HCT116 (cell line): ENCODE data around the gene ITGAD. TPM values are rescaled to one million over a fixed set of nuclear protein-coding genes. Genes with fewer than 3 reads are reported as not detected.

ENCODE experiments used
- ATAC-seq: fragments of 200-7000 bp; cut with Tn5 transposase; 2 replicates; pipeline ENCODE4 v1.9.1; 2020; ENCODE audit warnings: mild to moderate bottlenecking, moderate library complexity
- BruUV-seq: library from RNA; stranded (reverse); fragments of 400-500 nt; replicated peaks from 2 replicates; lab custom pipeline; 2021; lab: Mats Ljungman, UMichigan
- CTCF ChIA-PET: fragments of 300-600 bp; sonication (Branson Sonifier 250); formaldehyde crosslinking; loops from one replicate; lab custom pipeline; 2021; ENCODE audit warnings: antibody characterized with exemption; lab: Charles Lee
- POLR2A ChIA-PET: fragments of 300-600, 350-600 bp; sonication (Branson Sonifier 250); formaldehyde crosslinking; loops from one replicate; lab custom pipeline; 2021; ENCODE audit warnings: antibody characterized with exemption; lab: Charles Lee
- RAD21 ChIA-PET, 2 experiments: fragments of 300-600 bp; sonication (Branson Sonifier 250); formaldehyde crosslinking; loops; one replicate each; lab custom pipeline; 2023; ENCODE audit warnings: low total read pairs in 2 of 2; ENCODE audit not compliant: uncharacterized antibody in 2 of 2, unreplicated experiment in 2 of 2, low non-redundant PET in 1 of 2; lab: Charles Lee
- DNase-seq: peaks from one replicate; pipeline ENCODE4 v3.0.0-alpha.2; 2010; ENCODE audit warnings: low read depth, low spot score
- H2AFZ ChIP-seq: fragments of 200-600 bp; shearing (Covaris generic), sonication (generic); 2 replicates; pipeline ENCODE4 v1.6.1; 2017; ENCODE audit warnings: low read depth, mixed run types, mixed read lengths, antibody characterized with exemption, low read length; ENCODE audit not compliant: poor library complexity, severe bottlenecking
- H3K27ac ChIP-seq: 2 replicates; pipeline ENCODE4 v1.5.1; 2012; ENCODE audit warnings: low read depth, low read length
- H3K27me3 ChIP-seq: fragments of 200-600 bp; sonication (generic); 2 replicates; pipeline ENCODE4 v1.6.1; 2016; ENCODE audit warnings: mixed run types, low read length, mixed read lengths; ENCODE audit not compliant: insufficient read depth
- H3K36me3 ChIP-seq, 2 experiments: fragments of 200-500 bp in 1 of 2; fragments of 200-600 bp in 1 of 2; sonication (Bioruptor generic) in 1 of 2; sonication (generic) in 1 of 2; 2 replicates each; pipeline versions ENCODE4 v1.5.1 to v1.6.1; 2014 to 2016; ENCODE audit warnings: low read length in 2 of 2, inconsistent platforms in 1 of 2, mixed read lengths in 1 of 2, mixed run types in 1 of 2; ENCODE audit not compliant: insufficient read depth in 2 of 2, control insufficient read depth in 1 of 2
- H3K4me1 ChIP-seq, 2 experiments: fragments of 200-600 bp in 1 of 2; sonication (generic) in 1 of 2; 2 replicates each; pipeline versions ENCODE4 v1.5.1 to v1.6.1; 2012 to 2017; ENCODE audit warnings: low read length in 2 of 2, inconsistent platforms in 1 of 2, mild to moderate bottlenecking in 1 of 2, mixed read lengths in 1 of 2, mixed run types in 1 of 2, moderate library complexity in 1 of 2; ENCODE audit not compliant: insufficient read depth in 2 of 2, control insufficient read depth in 1 of 2
- H3K4me2 ChIP-seq: fragments of 200-600 bp; sonication (generic); 2 replicates; pipeline ENCODE4 v1.6.1; 2017; ENCODE audit warnings: mixed run types, low read length, mixed read lengths
- H3K4me3 ChIP-seq, 2 experiments: fragments of 200-600 bp in 1 of 2; sonication (generic) in 1 of 2; replicated peaks in 1 of 2; 2 replicates each; pipeline ENCODE4 v1.5.1; 2011 to 2016; ENCODE audit warnings: low read length in 2 of 2, control low read depth in 1 of 2, low read depth in 1 of 2, mild to moderate bottlenecking in 1 of 2, mixed read lengths in 1 of 2, mixed run types in 1 of 2
- H3K79me2 ChIP-seq: fragments of 200-600 bp; sonication (generic); 2 replicates; pipeline ENCODE4 v1.6.1; 2017; ENCODE audit warnings: mild to moderate bottlenecking, mixed run types, low read length, moderate library complexity, mixed read lengths; ENCODE audit not compliant: insufficient read depth
- H3K9ac ChIP-seq: fragments of 200-600 bp; sonication (generic); 2 replicates; pipeline ENCODE4 v1.6.1; 2016; ENCODE audit warnings: low read length, mixed read lengths
- H3K9me2 ChIP-seq: fragments of 200-600 bp; sonication (generic), shearing (Covaris generic); 2 replicates; pipeline ENCODE4 v1.6.1; 2017; ENCODE audit warnings: mixed run types, mild to moderate bottlenecking, moderate library complexity; ENCODE audit not compliant: insufficient read depth
- H3K9me3 ChIP-seq, 2 experiments: fragments of 200-500 bp in 1 of 2; fragments of 200-600 bp in 1 of 2; sonication (Bioruptor generic) in 1 of 2; sonication (generic) in 1 of 2; 2 replicates each; pipeline ENCODE4 v1.6.1; 2014 to 2017; ENCODE audit warnings: low read length in 2 of 2, mixed read lengths in 2 of 2, inconsistent platforms in 1 of 2, low read depth in 1 of 2, mild to moderate bottlenecking in 1 of 2, mixed run types in 1 of 2, moderate library complexity in 1 of 2; ENCODE audit not compliant: control insufficient read depth in 1 of 2, insufficient read depth in 1 of 2
- H4K20me1 ChIP-seq: fragments of 200-600 bp; sonication (generic), shearing (Covaris generic); 2 replicates; pipeline ENCODE4 v1.6.1; 2017; ENCODE audit warnings: mixed run types, mild to moderate bottlenecking, moderate library complexity; ENCODE audit not compliant: insufficient read depth
- CBX3 ChIP-seq: IDR thresholded peaks from 2 replicates; pipeline ENCODE4 v1.6.1; 2012; ENCODE audit warnings: low read depth
- EGR1 ChIP-seq: IDR thresholded peaks from 2 replicates; pipeline ENCODE4 v1.6.1; 2012; ENCODE audit warnings: low read depth
- ELF1 ChIP-seq: IDR thresholded peaks from 2 replicates; pipeline ENCODE4 v1.6.1; 2012; ENCODE audit warnings: low read depth, borderline replicate concordance
- EZH2 ChIP-seq: fragments of 200-600 bp; sonication (generic); IDR thresholded peaks from 2 replicates; pipeline ENCODE4 v1.6.1; 2017; ENCODE audit warnings: antibody characterized with exemption, mixed run types
- EZH2phosphoT487 ChIP-seq: fragments of 200-600 bp; IDR thresholded peaks from 2 replicates; pipeline ENCODE4 v1.6.1; 2018; ENCODE audit warnings: antibody characterized with exemption, borderline replicate concordance
- FOSL1 ChIP-seq: IDR thresholded peaks from 2 replicates; pipeline ENCODE4 v1.6.1; 2012; ENCODE audit warnings: low read depth
- MAX ChIP-seq: IDR thresholded peaks from 2 replicates; pipeline ENCODE4 v1.6.1; 2012
- POLR2A ChIP-seq: IDR thresholded peaks from 2 replicates; pipeline ENCODE4 v1.7.0; 2011; ENCODE audit warnings: borderline replicate concordance; ENCODE audit not compliant: insufficient read depth, insufficient read length; ENCODE audit errors: extremely low read depth
- POLR2AphosphoS5 ChIP-seq: IDR thresholded peaks from 2 replicates; pipeline ENCODE4 v1.6.1; 2011; ENCODE audit warnings: mild to moderate bottlenecking, low read depth, low read length, moderate library complexity
- RAD21 ChIP-seq: IDR thresholded peaks from 2 replicates; pipeline ENCODE4 v1.6.1; 2012; ENCODE audit warnings: low read depth, mild to moderate bottlenecking
- SIN3A ChIP-seq: IDR thresholded peaks from 2 replicates; pipeline ENCODE4 v1.6.1; 2012; ENCODE audit warnings: low read depth
- SP1 ChIP-seq: IDR thresholded peaks from 2 replicates; pipeline ENCODE4 v1.6.1; 2012; ENCODE audit warnings: low read depth
- SRF ChIP-seq: IDR thresholded peaks from 2 replicates; pipeline ENCODE4 v1.6.1; 2012; ENCODE audit warnings: low read depth
- TCF7L2 ChIP-seq: IDR thresholded peaks from 2 replicates; pipeline ENCODE4 v1.7.0; 2011; ENCODE audit warnings: borderline replicate concordance, inconsistent platforms; ENCODE audit not compliant: insufficient read depth, insufficient read length; ENCODE audit errors: extremely low read depth
- ZFX ChIP-seq: fragments of 450-650 bp; IDR thresholded peaks from 2 replicates; pipeline ENCODE4 v1.6.1; 2017
- intact Hi-C: fragments of 100-400 bp; cut with micrococcal nuclease; formaldehyde crosslinking; loops from 2 replicates; pipeline ENCODE4 v1.10.0; 2022
- total RNA-seq: library from RNA; stranded (reverse); gene quantifications from one replicate; pipeline ENCODE4 v1.2.1, GENCODE V29; 2021; ENCODE audit not compliant: unreplicated experiment
- TF ChIP-seq, protein P1 (sequence below): IDR thresholded peaks from 2 replicates; pipeline ENCODE4 v1.6.1; 2011; ENCODE audit warnings: mild to moderate bottlenecking, low read length, moderate library complexity; ENCODE audit not compliant: insufficient replicate concordance; ENCODE audit errors: extremely low read depth
- TF ChIP-seq, protein P2 (sequence below): IDR thresholded peaks from 2 replicates; pipeline ENCODE4 v1.6.1; 2012

The ITGAD gene
- total RNA-seq, 1 experiment from 2014 or later = 0.12 TPM

DNA sequence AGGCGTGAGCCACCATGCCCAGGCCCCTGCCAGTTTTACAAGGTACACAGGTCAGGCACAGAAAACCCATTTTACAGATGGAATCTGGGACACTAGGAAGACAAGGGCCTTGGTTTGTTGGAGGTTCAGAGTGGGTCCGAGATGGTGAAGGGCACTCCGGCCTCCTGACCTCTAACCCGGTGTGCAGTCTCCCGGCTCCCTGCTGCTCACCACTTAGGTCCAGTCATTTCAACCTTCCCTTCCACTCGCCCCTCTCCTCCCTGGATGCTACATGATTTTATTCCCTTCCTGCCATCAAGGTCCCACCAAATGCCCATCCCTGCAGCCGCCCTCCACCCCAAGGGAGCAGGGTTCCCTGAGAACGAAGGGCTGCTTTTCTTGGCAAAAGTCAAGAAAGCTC lies 29.4 kb upstream of the ITGAD start:
- no peaks in the 10 kb centered on the region for H3K9me2 ChIP-seq
- no peaks in the 10 kb centered on the region for H4K20me1 ChIP-seq
- H3K9ac ChIP-seq = no peak overlapping the region
- no peak overlapping the region for H2AFZ ChIP-seq
- ATAC-seq = no peak
- no peaks in the 10 kb centered on the region for H3K9me3 ChIP-seq
- H3K27me3 ChIP-seq = no peaks in the 10 kb centered on the region
- H3K36me3 ChIP-seq = no peaks in the 10 kb centered on the region
- H3K4me3 ChIP-seq = no peak overlapping the region
- RAD21 ChIA-PET = no interaction called here
- TF ChIP-seq SIN3A (no peak), CBX3 (no peak), EZH2phosphoT487 (no peak), ZFX (no peak), RAD21 (no peak), EGR1 (no peak), POLR2A (no peak), SRF (no peak), FOSL1 (no peak), MAX (no peak), TCF7L2 (no peak), ELF1 (no peak), EZH2 (no peak), SP1 (no peak), POLR2AphosphoS5 (no peak)
- TF ChIP-seq, protein P1, sequence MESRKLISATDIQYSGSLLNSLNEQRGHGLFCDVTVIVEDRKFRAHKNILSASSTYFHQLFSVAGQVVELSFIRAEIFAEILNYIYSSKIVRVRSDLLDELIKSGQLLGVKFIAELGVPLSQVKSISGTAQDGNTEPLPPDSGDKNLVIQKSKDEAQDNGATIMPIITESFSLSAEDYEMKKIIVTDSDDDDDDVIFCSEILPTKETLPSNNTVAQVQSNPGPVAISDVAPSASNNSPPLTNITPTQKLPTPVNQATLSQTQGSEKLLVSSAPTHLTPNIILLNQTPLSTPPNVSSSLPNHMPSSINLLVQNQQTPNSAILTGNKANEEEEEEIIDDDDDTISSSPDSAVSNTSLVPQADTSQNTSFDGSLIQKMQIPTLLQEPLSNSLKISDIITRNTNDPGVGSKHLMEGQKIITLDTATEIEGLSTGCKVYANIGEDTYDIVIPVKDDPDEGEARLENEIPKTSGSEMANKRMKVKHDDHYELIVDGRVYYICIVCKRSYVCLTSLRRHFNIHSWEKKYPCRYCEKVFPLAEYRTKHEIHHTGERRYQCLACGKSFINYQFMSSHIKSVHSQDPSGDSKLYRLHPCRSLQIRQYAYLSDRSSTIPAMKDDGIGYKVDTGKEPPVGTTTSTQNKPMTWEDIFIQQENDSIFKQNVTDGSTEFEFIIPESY = no peak
- TF ChIP-seq, protein P2, sequence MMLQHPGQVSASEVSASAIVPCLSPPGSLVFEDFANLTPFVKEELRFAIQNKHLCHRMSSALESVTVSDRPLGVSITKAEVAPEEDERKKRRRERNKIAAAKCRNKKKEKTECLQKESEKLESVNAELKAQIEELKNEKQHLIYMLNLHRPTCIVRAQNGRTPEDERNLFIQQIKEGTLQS = no peak
- TF ChIP-seq, all 23 proteins: peak for 0
- POLR2A ChIA-PET = no interaction called here
- intact Hi-C loops = no loop called here
- H3K4me2 ChIP-seq = no peak overlapping the region
- CTCF ChIA-PET = no interaction called here
- H3K4me1 ChIP-seq = no peaks in the 10 kb centered on the region
- BruUV-seq = no TSS peak
- no peak overlapping the region for H3K27ac ChIP-seq
- no peak for DNase-seq
- H3K79me2 ChIP-seq = no peaks in the 10 kb centered on the region
